HepG2 (cell line): Measurements from ENCODE around the gene AKAP6.

Experiments
- CBX5 ChIP-seq: sonication (generic); formaldehyde crosslinking; IDR thresholded peaks from 2 replicates; pipeline ENCODE4 v1.4.0; 2020; ENCODE audit warnings: missing genetic modification reagents, borderline replicate concordance
- PHF20 ChIP-seq: sonication (generic); formaldehyde crosslinking; IDR thresholded peaks from 2 replicates; pipeline ENCODE4 v1.5.0; 2020; ENCODE audit warnings: mild to moderate bottlenecking, missing genetic modification reagents
- RAD51 ChIP-seq: fragments of 450-650 bp; IDR thresholded peaks from 2 replicates; pipeline ENCODE4 v1.6.1; 2016; ENCODE audit warnings: borderline replicate concordance
- RBM39 ChIP-seq: fragments of 200-400 bp; formaldehyde crosslinking; IDR thresholded peaks from one replicate; pipeline ENCODE4 v1.6.1; 2018; ENCODE audit warnings: antibody characterized with exemption, mild to moderate bottlenecking, low read depth, low read length; ENCODE audit not compliant: poor library complexity, severe bottlenecking
- SIN3A ChIP-seq: IDR thresholded peaks from 2 replicates; pipeline ENCODE4 v1.6.1; 2011; ENCODE audit warnings: low read depth, mild to moderate bottlenecking, control low read depth, low read length, borderline replicate concordance
- SP1 ChIP-seq, 2 experiments: fragments of 450-650 bp in 1 of 2; sonication (generic) in 1 of 2; formaldehyde crosslinking in 1 of 2; IDR thresholded peaks; 2 replicates each; pipeline versions ENCODE4 v1.4.0 to v1.6.1; 2016 to 2020; ENCODE audit warnings: missing genetic modification reagents in 1 of 2
- TBP ChIP-seq: sonication (generic); formaldehyde crosslinking; IDR thresholded peaks from 2 replicates; pipeline ENCODE4 v1.5.0; 2020; ENCODE audit warnings: missing genetic modification reagents

GRCh38 chr14:32512813-32513212 is 183.7 kb downstream of the AKAP6 start:
- no peak for TF ChIP-seq RAD51
- no peak for TF ChIP-seq PHF20 (CRISPR knock-in tag)
- no peak for TF ChIP-seq CBX5 (CRISPR knock-in tag)
- no peak for TF ChIP-seq RBM39
- no peak for TF ChIP-seq SIN3A
- no peak for TF ChIP-seq SP1 (IDR thresholded peaks at IDR 0.05)
- TF ChIP-seq SP1 (CRISPR knock-in tag; IDR thresholded peaks at IDR 0.05): no peak
- TF ChIP-seq TBP (CRISPR knock-in tag): no peak
